Loucy (cell line): Measurements from ENCODE around the gene FGGY.

ENCODE experiments used
- H2AFZ ChIP-seq: fragments of 200-600 bp; sonication (generic); 2 replicates; pipeline ENCODE4 v1.6.0; 2016; ENCODE audit warnings: antibody characterized with exemption, mild to moderate bottlenecking, low read length, moderate library complexity
- H3F3A ChIP-seq: fragments of 200-600 bp; 2 replicates; pipeline ENCODE4 v1.6.0; 2016; ENCODE audit warnings: antibody characterized with exemption, low read depth, mild to moderate bottlenecking
- H3K27me3 ChIP-seq: fragments of 200-600 bp; sonication (generic); 2 replicates; pipeline ENCODE4 v1.6.1; 2014; ENCODE audit warnings: low read length, mild to moderate bottlenecking; ENCODE audit not compliant: insufficient read depth, poor library complexity, severe bottlenecking
- H3K36me3 ChIP-seq: fragments of 200-600 bp; sonication (generic); 2 replicates; pipeline ENCODE4 v1.6.1; 2016; ENCODE audit warnings: low read length; ENCODE audit not compliant: insufficient read depth
- H3K4me1 ChIP-seq: fragments of 200-600 bp; sonication (generic); 2 replicates; pipeline ENCODE4 v1.5.1; 2014; ENCODE audit warnings: low read length, mild to moderate bottlenecking; ENCODE audit not compliant: insufficient read depth, poor library complexity, severe bottlenecking
- H3K4me2 ChIP-seq: fragments of 200-600 bp; sonication (generic); 2 replicates; pipeline ENCODE4 v1.6.0; 2014; ENCODE audit warnings: antibody characterized with exemption, low read length, low read depth, mild to moderate bottlenecking; ENCODE audit not compliant: poor library complexity, severe bottlenecking
- H3K4me3 ChIP-seq: fragments of 200-600 bp; sonication (generic); 2 replicates; pipeline ENCODE4 v1.5.1; 2014; ENCODE audit warnings: low read length, mild to moderate bottlenecking, mixed read lengths; ENCODE audit not compliant: poor library complexity, severe bottlenecking
- H3K79me2 ChIP-seq: fragments of 200-600 bp; sonication (generic); 2 replicates; pipeline ENCODE4 v1.6.1; 2014; ENCODE audit warnings: low read length; ENCODE audit not compliant: insufficient read depth
- H3K9ac ChIP-seq: fragments of 200-600 bp; sonication (generic); 2 replicates; pipeline ENCODE4 v1.6.0; 2014; ENCODE audit warnings: mild to moderate bottlenecking, low read depth, low read length, moderate library complexity; ENCODE audit not compliant: poor library complexity, severe bottlenecking
- H3K9me2 ChIP-seq: fragments of 200-600 bp; sonication (generic); replicated peaks from 2 replicates; pipeline ENCODE4 v1.6.1; 2016; ENCODE audit warnings: low read depth, low read length, mixed read lengths
- H3K9me3 ChIP-seq: fragments of 200-600 bp; sonication (generic); 2 replicates; pipeline ENCODE4 v1.6.1; 2014; ENCODE audit warnings: mild to moderate bottlenecking, antibody characterized with exemption, low read length, low read depth; ENCODE audit not compliant: insufficient read depth
- H4K20me1 ChIP-seq: fragments of 200-600 bp; sonication (generic); 2 replicates; pipeline ENCODE4 v1.6.0; 2014; ENCODE audit warnings: antibody characterized with exemption, low read length, mild to moderate bottlenecking; ENCODE audit not compliant: insufficient read depth, poor library complexity, severe bottlenecking
- CTCF ChIP-seq: fragments of 200-600 bp; sonication (generic); conservative IDR thresholded peaks from 2 replicates; pipeline ENCODE4 v1.5.1; 2014; ENCODE audit warnings: mild to moderate bottlenecking, antibody characterized with exemption, low read length
- EZH2phosphoT487 ChIP-seq: fragments of 200-600 bp; IDR thresholded peaks from 2 replicates; pipeline ENCODE4 v1.6.1; 2018; ENCODE audit warnings: antibody characterized with exemption, mild to moderate bottlenecking, moderate library complexity, borderline replicate concordance

Gene FGGY

GRCh38 chr1:59393211-59394180 lies 96.6 kb downstream of the FGGY start:
- no peaks in the 10 kb centered on the region for H3K27me3 ChIP-seq
- H3F3A ChIP-seq, result 0 out of 2 replicates have a peak, but pooled peaks cover 2% of the 10 kb centered on the region
- H3K4me1 ChIP-seq, result peaks cover 70% of the 10 kb centered on the region
- no peaks in the 10 kb centered on the region for H4K20me1 ChIP-seq
- no peaks in the 10 kb centered on the region for H3K9me3 ChIP-seq
- no peak overlapping the region for H3K4me3 ChIP-seq
- H3K36me3 ChIP-seq, result no peaks in the 10 kb centered on the region
- peak overlapping the region; percentile 15 for H3K9ac ChIP-seq
- TF ChIP-seq EZH2phosphoT487 (no peak), CTCF (no peak)
- 0 out of 2 replicates have a peak overlapping the region, but pooled peaks have one; percentile 8 for H2AFZ ChIP-seq
- H3K79me2 ChIP-seq, result no peaks in the 10 kb centered on the region
- no peaks in the 10 kb centered on the region for H3K9me2 ChIP-seq
- peak overlapping the region; percentile 11 for H3K4me2 ChIP-seq

- no peaks in the 10 kb centered on the region for H3K9me2 ChIP-seq
- no peaks in the 10 kb centered on the region for H3K27me3 ChIP-seq
- H3K4me2 ChIP-seq, result peak overlapping the region; percentile 35
- no peaks in the 10 kb centered on the region for H4K20me1 ChIP-seq
- peaks cover 70% of the 10 kb centered on the region for H3K4me1 ChIP-seq
- H2AFZ ChIP-seq, result no peak overlapping the region
- TF ChIP-seq CTCF (no peak), EZH2phosphoT487 (no peak)
- H3F3A ChIP-seq, result 0 out of 2 replicates have a peak, but pooled peaks cover 2% of the 10 kb centered on the region
- no peaks in the 10 kb centered on the region for H3K9me3 ChIP-seq
- no peak overlapping the region for H3K9ac ChIP-seq
- H3K4me3 ChIP-seq, result no peak overlapping the region
- no peaks in the 10 kb centered on the region for H3K36me3 ChIP-seq
- H3K79me2 ChIP-seq, result no peaks in the 10 kb centered on the region
Measured at GRCh38 chr1:59394706-59395425, 98.0 kb downstream of the FGGY start.

GRCh38 chr1:59396387-59396786 lies 99.5 kb downstream of the FGGY start:
- Histone ChIP-seq H3K27me3 (no peaks in the 10 kb centered on the region), H3K36me3 (no peaks in the 10 kb centered on the region), H3F3A (0 out of 2 replicates have a peak, but pooled peaks cover 2% of the 10 kb centered on the region), H3K4me2 (no peak overlapping the region), H3K4me3 (no peak overlapping the region), H3K9me3 (no peaks in the 10 kb centered on the region), H3K9ac (no peak overlapping the region), H3K4me1 (peaks cover 59% of the 10 kb centered on the region), H2AFZ (no peak overlapping the region), H3K9me2 (no peaks in the 10 kb centered on the region), H4K20me1 (no peaks in the 10 kb centered on the region), H3K79me2 (no peaks in the 10 kb centered on the region)
- TF ChIP-seq CTCF (no peak), EZH2phosphoT487 (no peak)
